ENCODE measurements around the gene HOXA4. TPM values are rescaled to one million over a fixed set of nuclear protein-coding genes. Genes with fewer than 3 reads are reported as not detected.

The HOXA4 gene
- polyA plus RNA-seq, 1 donor (not counting 4 experiments of a cell fraction or from before 2014, with no cell fraction given) = 1.5 TPM

GRCh38 chr7:27112361-27112760 is 18.2 kb downstream of the HOXA4 start:
- dilution Hi-C loops (cut with MboI; ENCODE audit: extremely low pct_ligation_motif_present, low sequenced_read_pairs) = no loop called here
- Histone ChIP-seq H3K27me3 (ENCODE audit: control insufficient read depth, extremely low read depth, insufficient read depth, low read length) (no peaks in the 10 kb centered on the region), H2AFZ (ENCODE audit: control insufficient read depth, low read length) (no peak overlapping the region), H3K9me3 (ENCODE audit: control insufficient read depth, low read depth, low read length) (no peaks in the 10 kb centered on the region), H3K36me3 (ENCODE audit: control insufficient read depth in 2 of 2, extremely low read depth in 1 of 2, insufficient read depth in 2 of 2, low read length in 2 of 2) (peaks cover 2 to 4% of the 10 kb centered on the region in 2 experiments), H4K20me1 (ENCODE audit: control insufficient read depth, extremely low read depth, insufficient read depth, low read length) (no peaks in the 10 kb centered on the region), H3K4me3 (ENCODE audit: control insufficient read depth in 2 of 3, extremely low read depth in 1 of 3, insufficient read depth in 2 of 3, low read depth in 1 of 3, low read length in 3 of 3) (peak overlapping the region in 2 of 3 experiments; percentile 62 to 72), H3K79me2 (ENCODE audit: control insufficient read depth, insufficient read depth, low read length) (peaks cover 36% of the 10 kb centered on the region), H3K9me1 (ENCODE audit: control insufficient read depth, extremely low read depth, insufficient read depth, low read length) (no peaks in the 10 kb centered on the region), H3K9ac (ENCODE audit: control insufficient read depth, extremely low read depth, insufficient read depth, low read length) (peak overlapping the region; percentile 82), H3K4me1 (ENCODE audit: control insufficient read depth, extremely low read depth, insufficient read depth, low read length) (peaks cover 31% of the 10 kb centered on the region), H3K27ac (ENCODE audit: control insufficient read depth, insufficient read depth, low read length) (peak overlapping the region; percentile 67), H3K4me2 (ENCODE audit: control insufficient read depth, extremely low read depth, insufficient read depth, low read depth, low read length) (peak overlapping the region; percentile 93)
- TF ChIP-seq EZH2 (IDR thresholded peaks at IDR 0.05; ENCODE audit: low read length) = no peak
- TF ChIP-seq CTCF (optimal IDR thresholded peaks at IDR 0.05 in 1 of 3, IDR thresholded peaks at IDR 0.05 in 1 of 3, conservative IDR thresholded peaks at IDR 0.05 in 1 of 3; ENCODE audit: extremely low read depth in 1 of 3, insufficient read depth in 2 of 3, low read length in 3 of 3) = no peak
- FAIRE-seq (no peak), DNase-seq (ENCODE audit: low read depth, low spot score) (no peak)

GRCh38 chr7:27111751-27112277 is 18.7 kb downstream of the HOXA4 start:
- H3K9me1 ChIP-seq (ENCODE audit: control insufficient read depth, extremely low read depth, insufficient read depth, low read length) = no peaks in the 10 kb centered on the region
- peak overlapping the region; percentile 61 for H3K9ac ChIP-seq (ENCODE audit: control insufficient read depth, extremely low read depth, insufficient read depth, low read length)
- peak overlapping the region; percentile 93 for H3K4me2 ChIP-seq (ENCODE audit: control insufficient read depth, extremely low read depth, insufficient read depth, low read depth, low read length)
- DNase-seq (ENCODE audit: low read depth, low spot score) (no peak), FAIRE-seq (peak; percentile 34)
- H3K4me1 ChIP-seq (ENCODE audit: control insufficient read depth, extremely low read depth, insufficient read depth, low read length) = peaks cover 31% of the 10 kb centered on the region
- TF ChIP-seq EZH2 (IDR thresholded peaks at IDR 0.05; ENCODE audit: low read length) (no peak), CTCF (optimal IDR thresholded peaks at IDR 0.05 in 1 of 3, IDR thresholded peaks at IDR 0.05 in 1 of 3, conservative IDR thresholded peaks at IDR 0.05 in 1 of 3; ENCODE audit: extremely low read depth in 1 of 3, insufficient read depth in 2 of 3, low read length in 3 of 3) (no peak)
- H3K27me3 ChIP-seq (ENCODE audit: control insufficient read depth, extremely low read depth, insufficient read depth, low read length) = no peaks in the 10 kb centered on the region
- H4K20me1 ChIP-seq (ENCODE audit: control insufficient read depth, extremely low read depth, insufficient read depth, low read length) = no peaks in the 10 kb centered on the region
- H2AFZ ChIP-seq (ENCODE audit: control insufficient read depth, low read length) = no peak overlapping the region
- peaks cover 31% of the 10 kb centered on the region for H3K79me2 ChIP-seq (ENCODE audit: control insufficient read depth, insufficient read depth, low read length)
- peaks cover 0 to 1% of the 10 kb centered on the region in 2 experiments for H3K36me3 ChIP-seq (ENCODE audit: control insufficient read depth in 2 of 2, extremely low read depth in 1 of 2, insufficient read depth in 2 of 2, low read length in 2 of 2)
- dilution Hi-C loops (cut with MboI; ENCODE audit: extremely low pct_ligation_motif_present, low sequenced_read_pairs) = no loop called here
- no peaks in the 10 kb centered on the region for H3K9me3 ChIP-seq (ENCODE audit: control insufficient read depth, low read depth, low read length)
- peak overlapping the region in 2 of 3 experiments; percentile 62 to 72 for H3K4me3 ChIP-seq (ENCODE audit: control insufficient read depth in 2 of 3, extremely low read depth in 1 of 3, insufficient read depth in 2 of 3, low read depth in 1 of 3, low read length in 3 of 3)
- peak overlapping the region; percentile 67 for H3K27ac ChIP-seq (ENCODE audit: control insufficient read depth, insufficient read depth, low read length)
